GM12878 (cell line): ENCODE data around the gene BCL2. TPM values are rescaled to one million over a fixed set of nuclear protein-coding genes. Genes with fewer than 3 reads are reported as not detected.

Source experiments
- ATAC-seq: fragments of 200-7000 bp; cut with Tn5 transposase; 3 replicates; pipeline ENCODE4 v1.9.1; 2020; ENCODE audit warnings: mild to moderate bottlenecking, moderate library complexity
- BruUV-seq: library from RNA; stranded (reverse); fragments of 400-500 nt; replicated peaks from 2 replicates; lab custom pipeline; 2021; lab: Mats Ljungman, UMichigan
- CTCF ChIA-PET: fragments of 300-600 bp; sonication (Branson Sonifier 250); formaldehyde crosslinking; extraction: SDS; loops from one replicate; lab custom pipeline; 2021; ENCODE audit warnings: inconsistent platforms; lab: Yijun Ruan, JAX
- POLR2A ChIA-PET: fragments of 350-600 bp; formaldehyde crosslinking; extraction: SDS; loops from one replicate; lab custom pipeline; 2021; ENCODE audit warnings: inconsistent platforms; lab: Charles Lee
- RAD21 ChIA-PET: fragments of 300-600 bp; sonication (Branson Sonifier 250); formaldehyde crosslinking; loops from one replicate; lab custom pipeline; 2023; ENCODE audit warnings: antibody characterized with exemption; ENCODE audit not compliant: unreplicated experiment; lab: Charles Lee
- SMC1A ChIA-PET: fragments of 300-600 bp; sonication (Branson Sonifier 250); formaldehyde crosslinking; loops from one replicate; lab custom pipeline; 2023; ENCODE audit not compliant: unreplicated experiment, uncharacterized antibody; lab: Charles Lee
- DNase-seq: peaks from one replicate; pipeline ENCODE4 v3.0.0-alpha.2; 2011; ENCODE audit warnings: low read depth, low spot score
- FAIRE-seq: peaks from 3 replicates; lab custom pipeline; 2011; peaks lifted over from hg19 to GRCh38; lab: Jason Lieb, UNC
- H2AFZ ChIP-seq: 2 replicates; pipeline ENCODE4 v1.6.0; 2011; ENCODE audit warnings: low read depth, low read length, control low read depth; ENCODE audit not compliant: control insufficient read depth
- H3K27ac ChIP-seq: 2 replicates; pipeline ENCODE4 v1.5.1; 2011; ENCODE audit warnings: control low read depth; ENCODE audit not compliant: control insufficient read depth, insufficient read depth
- H3K27me3 ChIP-seq, 2 experiments: replicated peaks in 1 of 2; 2 replicates each; pipeline versions ENCODE4 v1.6.0 to v1.6.1; 2011; ENCODE audit warnings: low read length in 1 of 2; ENCODE audit not compliant: control insufficient read depth in 2 of 2, insufficient read depth in 2 of 2
- H3K36me3 ChIP-seq, 2 experiments: 2 replicates each; pipeline ENCODE4 v1.5.1; 2011; ENCODE audit warnings: low read length in 1 of 2; ENCODE audit not compliant: control insufficient read depth in 2 of 2, insufficient read depth in 2 of 2
- H3K4me1 ChIP-seq: 2 replicates; pipeline ENCODE4 v1.6.1; 2011; ENCODE audit warnings: mild to moderate bottlenecking, low read length, moderate library complexity, mixed read lengths; ENCODE audit not compliant: control insufficient read depth, insufficient read depth
- H3K4me2 ChIP-seq: 2 replicates; pipeline ENCODE4 v1.6.0; 2011; ENCODE audit warnings: control low read depth; ENCODE audit not compliant: control insufficient read depth, insufficient read depth
- H3K4me3 ChIP-seq: fragments of 200-600 bp; sonication (generic); 2 replicates; pipeline ENCODE4 v1.5.1; 2016
- H3K79me2 ChIP-seq: 2 replicates; pipeline ENCODE4 v1.6.0; 2011; ENCODE audit warnings: low read length; ENCODE audit not compliant: control insufficient read depth, insufficient read depth
- H3K9ac ChIP-seq: 2 replicates; pipeline ENCODE4 v1.8.0; 2011; ENCODE audit warnings: low read length, control low read depth, mixed read lengths; ENCODE audit not compliant: control insufficient read depth, insufficient read depth
- H3K9me3 ChIP-seq: replicated peaks from 3 replicates; pipeline ENCODE4 v1.5.1; 2011; ENCODE audit warnings: mild to moderate bottlenecking, low read length; ENCODE audit not compliant: control insufficient read depth, insufficient read depth
- H4K20me1 ChIP-seq: 2 replicates; pipeline ENCODE4 v1.6.0; 2011; ENCODE audit not compliant: control insufficient read depth, insufficient read depth
- BMI1 ChIP-seq: fragments of 450-650 bp; IDR thresholded peaks from 2 replicates; pipeline ENCODE4 v1.6.1; 2016; ENCODE audit warnings: mild to moderate bottlenecking, moderate library complexity, borderline replicate concordance
- CUX1 ChIP-seq: IDR thresholded peaks from 2 replicates; pipeline ENCODE4 v1.6.1; 2012; ENCODE audit warnings: improper control_type of control experiment, low read depth, low read length; ENCODE audit not compliant: insufficient replicate concordance
- IKZF2 ChIP-seq, 2 experiments: fragments of 450-650 bp; IDR thresholded peaks; 2 replicates each; pipeline ENCODE4 v1.6.1; 2017; ENCODE audit warnings: mild to moderate bottlenecking in 2 of 2, moderate library complexity in 2 of 2
- LARP7 ChIP-seq: fragments of 450-650 bp; IDR thresholded peaks from 2 replicates; pipeline ENCODE4 v1.6.1; 2017; ENCODE audit warnings: mild to moderate bottlenecking
- PKNOX1 ChIP-seq: fragments of 450-650 bp; IDR thresholded peaks from 2 replicates; pipeline ENCODE4 v1.6.1; 2016; ENCODE audit warnings: mild to moderate bottlenecking
- POLR2A ChIP-seq: IDR thresholded peaks from 2 replicates; pipeline ENCODE4 v1.6.1; 2011; ENCODE audit warnings: low read depth, mild to moderate bottlenecking, low read length
- POLR2AphosphoS5 ChIP-seq: IDR thresholded peaks from 2 replicates; pipeline ENCODE4 v1.6.1; 2011; ENCODE audit warnings: mild to moderate bottlenecking, low read length, inconsistent platforms
- RAD51 ChIP-seq: fragments of 450-650 bp; IDR thresholded peaks from 2 replicates; pipeline ENCODE4 v1.6.1; 2016; ENCODE audit warnings: moderate library complexity, mild to moderate bottlenecking, inconsistent platforms
- WGBS: methylation state at CpG from one replicate; pipeline ENCODE4 v1.1.6; 2016; ENCODE audit warnings: low lambda C conversion rate; ENCODE audit not compliant: insufficient replicate concordance, insufficient coverage; ENCODE audit errors: missing lambda C conversion rate; 5-methylcytosine and 5-hydroxymethylcytosine counted together
- in situ Hi-C: fragments of 300-500 bp; cut with MboI; formaldehyde crosslinking; loops from 9 replicates; pipeline ENCODE4 v1.14.3; 2018; ENCODE audit warnings: mixed read lengths
- intact Hi-C: fragments of 100-400 bp; cut with micrococcal nuclease; formaldehyde crosslinking; loops from one replicate; pipeline ENCODE4 v1.14.2; 2022; ENCODE audit not compliant: unreplicated experiment
- polyA plus RNA-seq, 11 experiments: library from polyadenylated mRNA; depleted of rRNA in 4 of 11; unstranded in 6 of 11; stranded (reverse) in 5 of 11; fragments of >200 nt; fragmentation: Nextera tagmentation in 4 of 11; fragmentation: Illumina TruSeq in 1 of 11; extraction: Ambion mirVana in 4 of 11; extraction: Trizol in 1 of 11; gene quantifications; 1 replicate in 1 of 11; 2 replicates in 10 of 11; pipeline versions ENCODE4 v1.2.1 to v1.2.3, GENCODE V29; 2011 to 2016; ENCODE audit warnings: inconsistent platforms in 2 of 11, missing spikeins in 2 of 11, low read depth in 1 of 11
- total RNA-seq, 4 experiments: library from RNA; depleted of rRNA in 3 of 4; stranded (reverse); fragments of >200 nt in 3 of 4; fragmentation: Illumina TruSeq in 1 of 4; extraction: Trizol in 1 of 4; gene quantifications; 2 replicates each; pipeline versions ENCODE4 v1.2.1 to v1.2.3, GENCODE V29; 2013 to 2021

BCL2 gene
- total and polyA plus RNA-seq, 10 of the 15 experiments (the other 5 are each of a cell fraction or from before 2014, with no cell fraction given): 4.1 to 47.8 (median 19.3) TPM

- no peak overlapping the region for H2AFZ ChIP-seq
Measured at GRCh38 chr18:63142594-63143225, 176.9 kb downstream of the BCL2 start.

GRCh38 chr18:63141778-63142176 is 177.8 kb downstream of the BCL2 start:
- ChIA-PET POLR2A (interaction anchor here (0.5 to 16.4 kb wide), 8 partner anchors 13 to 767 kb away, joined by 3 to 278 read pairs (median 5); no protein-coding TSS in a partner anchor), RAD21 (interaction anchor here (1.0 to 14.2 kb wide), 8 partner anchors 10 to 180 kb away, joined by 3 to 463 read pairs (median 12); no protein-coding TSS in a partner anchor), SMC1A (interaction anchor here (0.6 to 12.9 kb wide), 13 partner anchors 9 to 181 kb away, joined by 3 to 453 read pairs (median 8); partner anchors contain the start of gene BCL2)
- peak; percentile 90 for TF ChIP-seq IKZF2 (IDR thresholded peaks at IDR 0.05)
- peak; percentile 95 for TF ChIP-seq RAD51
- TF ChIP-seq CUX1: no peak
- peak; percentile 54 for TF ChIP-seq PKNOX1

More at GRCh38 chr18:63142594-63143225, 176.9 kb downstream of the BCL2 start:
- Histone ChIP-seq H3K36me3 (peaks cover 0 to 4% of the 10 kb centered on the region in 2 experiments; a peak in 2 of 4 replicates), H3K4me2 (peak overlapping the region; percentile 90), H3K79me2 (peaks cover 88% of the 10 kb centered on the region), H4K20me1 (no peaks in the 10 kb centered on the region), H3K27me3 (no peaks in the 10 kb centered on the region), H3K4me3 (peak overlapping the region; percentile 53), H3K27ac (peak overlapping the region; percentile 96), H3K4me1 (peaks cover 57% of the 10 kb centered on the region), H3K9ac (peak overlapping the region; percentile 75), H3K9me3 (no peaks in the 10 kb centered on the region; the same call in 1 of the 3 replicates)
- TF ChIP-seq POLR2AphosphoS5: peak; percentile 6; the same call in 1 of the 2 replicates
- 0 out of 2 replicates have a peak, but pooled peaks have one; percentile 8 for TF ChIP-seq LARP7
- peak; percentile 16; the same call in 1 of the 2 replicates for TF ChIP-seq POLR2A
- no peak for TF ChIP-seq BMI1
- RAD21 ChIA-PET: interaction anchor here (1.0 to 14.2 kb wide), 13 partner anchors 10 to 198 kb away, joined by 3 to 463 read pairs (median 5); no protein-coding TSS in a partner anchor
- SMC1A ChIA-PET: interaction anchor here (0.9 to 12.9 kb wide), 11 partner anchors 10 to 180 kb away, joined by 3 to 453 read pairs (median 5); partner anchors contain the start of gene BCL2
- DNase-seq: no peak
- intact Hi-C loops: no loop called here
- no TSS peak for BruUV-seq
- whole genome bisulfite sequencing: 61% methylated on average over 9 of the region's 9 CpGs
- in situ Hi-C loops: loop anchor here (5.0 kb wide), 1 partner anchor 175 kb away; the partner anchor contains the start of gene BCL2
- POLR2A ChIA-PET: interaction anchor here (0.6 to 16.4 kb wide), 10 partner anchors 9 to 175 kb away, joined by 3 to 278 read pairs (median 6); no protein-coding TSS in a partner anchor
- CTCF ChIA-PET: interaction anchor here (0.8 to 13.9 kb wide), 10 partner anchors 11 to 183 kb away, joined by 3 to 416 read pairs (median 8); partner anchors contain the start of gene BCL2
- peak; percentile 27 for FAIRE-seq
- ATAC-seq: peak; percentile 1; the same call in 2 of the 3 replicates

More at GRCh38 chr18:63141778-63142176, 177.8 kb downstream of the BCL2 start:
- peaks cover 62% of the 10 kb centered on the region for H3K4me1 ChIP-seq
- H3K79me2 ChIP-seq: peaks cover 90% of the 10 kb centered on the region
- H2AFZ ChIP-seq: no peak overlapping the region; the same call in 1 of the 2 replicates
- intact Hi-C loops (no loop called here), in situ Hi-C loops (loop anchor here (5.0 kb wide), 1 partner anchor 176 kb away; the partner anchor contains the start of gene BCL2)
- H3K4me2 ChIP-seq: peak overlapping the region; percentile 90
- peak; percentile 85 for DNase-seq
- H3K27me3 ChIP-seq: no peaks in the 10 kb centered on the region
- BruUV-seq: no TSS peak
- H3K9me3 ChIP-seq: no peaks in the 10 kb centered on the region; the same call in 1 of the 3 replicates
- CTCF ChIA-PET: interaction anchor here (1.7 to 13.9 kb wide), 7 partner anchors 10 to 184 kb away, joined by 4 to 416 read pairs (median 9); partner anchors contain the start of gene BCL2
- peak; percentile 75 for FAIRE-seq
- peak; percentile 70 for ATAC-seq
- peak overlapping the region; percentile 53 for H3K4me3 ChIP-seq
- under 1% methylated on average over 10 of the region's 10 CpGs for WGBS
- H3K9ac ChIP-seq: peak overlapping the region; percentile 75
- no peaks in the 10 kb centered on the region for H4K20me1 ChIP-seq
- peak overlapping the region; percentile 96 for H3K27ac ChIP-seq
- peaks cover 0 to 4% of the 10 kb centered on the region in 2 experiments; a peak in 3 of 4 replicates for H3K36me3 ChIP-seq
